OCI-LY3 (cell line): Measurements from ENCODE around the gene ZNF768.

ENCODE experiments used
- H2AFZ ChIP-seq: fragments of 200-600, 300-600 bp; shearing (Covaris generic); 2 replicates; pipeline ENCODE4 v1.6.0; 2014; ENCODE audit warnings: antibody characterized with exemption, low read depth, low read length
- H3K27ac ChIP-seq: fragments of 200-600, 300-600 bp; sonication (generic); 2 replicates; pipeline ENCODE4 v1.5.1; 2014; ENCODE audit warnings: mild to moderate bottlenecking, low read length, moderate library complexity, mixed read lengths
- H3K27me3 ChIP-seq: fragments of 200-600, 300-600 bp; sonication (generic); 2 replicates; pipeline ENCODE4 v1.6.1; 2014; ENCODE audit warnings: low read depth, low read length, mixed read lengths
- H3K36me3 ChIP-seq: fragments of 200-600, 300-600 bp; sonication (generic); replicated peaks from 2 replicates; pipeline ENCODE3; 2014; ENCODE audit warnings: low read depth, low read length, mixed read lengths
- H3K4me1 ChIP-seq: fragments of 300-600, 200-600 bp; sonication (generic); 2 replicates; pipeline ENCODE4 v1.6.1; 2014; ENCODE audit warnings: low read length, mixed read lengths
- H3K4me2 ChIP-seq: fragments of 200-600, 300-600 bp; sonication (generic); 2 replicates; pipeline ENCODE4 v1.6.1; 2014; ENCODE audit warnings: low read length, mixed read lengths
- H3K4me3 ChIP-seq: fragments of 300-600, 200-600 bp; sonication (generic); 2 replicates; pipeline ENCODE4 v1.5.1; 2014; ENCODE audit warnings: antibody characterized with exemption, mild to moderate bottlenecking, low read length, moderate library complexity
- H3K79me2 ChIP-seq: fragments of 300-600, 200-600 bp; shearing (Covaris generic); 2 replicates; pipeline ENCODE4 v1.6.1; 2014; ENCODE audit warnings: mild to moderate bottlenecking, low read length, mixed read lengths
- H3K9ac ChIP-seq: fragments of 300-600, 200-600 bp; shearing (Covaris generic); 2 replicates; pipeline ENCODE4 v1.6.0; 2014; ENCODE audit warnings: mild to moderate bottlenecking, low read length, moderate library complexity
- H3K9me3 ChIP-seq: fragments of 200-600, 300-600 bp; shearing (Covaris generic); 2 replicates; pipeline ENCODE4 v1.6.1; 2014; ENCODE audit warnings: low read length, mixed read lengths; ENCODE audit not compliant: insufficient read depth
- H4K20me1 ChIP-seq: fragments of 200-600, 300-600 bp; sonication (generic); 2 replicates; pipeline ENCODE4 v1.6.1; 2016; ENCODE audit warnings: low read length, mixed read lengths; ENCODE audit not compliant: insufficient read depth
- EZH2phosphoT487 ChIP-seq: fragments of 200-600 bp; shearing (Covaris generic); IDR thresholded peaks from 2 replicates; pipeline ENCODE4 v1.6.1; 2018; ENCODE audit warnings: antibody characterized with exemption, mixed run types, low read depth
- TF ChIP-seq, protein P1 (sequence below): fragments of 200-600, 300-600 bp; sonication (generic); IDR thresholded peaks from 2 replicates; pipeline ENCODE4 v1.5.1; 2014; ENCODE audit warnings: antibody characterized with exemption, low read length, low read depth

ZNF768 gene

DNA sequence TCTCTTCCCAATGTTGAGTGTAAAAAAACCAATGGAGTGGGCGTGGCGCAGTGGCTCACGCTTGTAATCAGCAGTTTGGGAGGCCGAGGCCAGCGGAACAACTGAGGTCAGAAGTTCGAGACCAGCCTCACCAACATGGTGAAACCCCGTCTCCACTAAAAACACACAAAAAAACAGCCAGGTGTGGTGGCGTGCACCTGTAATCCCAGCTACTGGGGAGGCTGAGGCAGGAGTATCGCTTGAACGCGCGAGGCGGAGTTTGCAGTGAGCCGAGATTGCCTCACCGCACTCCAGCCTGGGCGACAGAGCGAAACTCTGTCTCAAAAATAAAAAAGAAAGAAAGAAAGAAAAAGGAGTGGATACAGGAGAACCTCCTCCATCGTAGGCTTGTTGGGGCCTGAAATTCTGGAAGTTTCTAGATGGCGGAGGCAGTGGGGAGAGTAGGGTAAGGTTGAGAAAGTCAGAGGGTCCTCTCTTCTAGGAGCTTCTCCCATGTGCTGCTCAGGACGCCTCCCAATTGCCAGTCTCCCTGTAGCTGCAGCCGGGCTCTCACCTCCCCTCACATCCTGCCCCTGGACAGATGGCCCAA lies 32.5 kb upstream of the ZNF768 start:
- Histone ChIP-seq H3K27me3 (no peaks in the 10 kb centered on the region), H3K4me3 (peak overlapping the region; percentile 86), H3K27ac (peak overlapping the region; percentile 58), H3K79me2 (peaks cover 18% of the 10 kb centered on the region), H3K9me3 (no peaks in the 10 kb centered on the region), H3K4me2 (peak overlapping the region; percentile 73), H2AFZ (peak overlapping the region; percentile 34; the same call in 1 of the 2 replicates), H4K20me1 (no peaks in the 10 kb centered on the region), H3K36me3 (peaks cover 9% of the 10 kb centered on the region), H3K4me1 (peaks cover 20% of the 10 kb centered on the region), H3K9ac (peak overlapping the region; percentile 54)
- TF ChIP-seq, protein P1, sequence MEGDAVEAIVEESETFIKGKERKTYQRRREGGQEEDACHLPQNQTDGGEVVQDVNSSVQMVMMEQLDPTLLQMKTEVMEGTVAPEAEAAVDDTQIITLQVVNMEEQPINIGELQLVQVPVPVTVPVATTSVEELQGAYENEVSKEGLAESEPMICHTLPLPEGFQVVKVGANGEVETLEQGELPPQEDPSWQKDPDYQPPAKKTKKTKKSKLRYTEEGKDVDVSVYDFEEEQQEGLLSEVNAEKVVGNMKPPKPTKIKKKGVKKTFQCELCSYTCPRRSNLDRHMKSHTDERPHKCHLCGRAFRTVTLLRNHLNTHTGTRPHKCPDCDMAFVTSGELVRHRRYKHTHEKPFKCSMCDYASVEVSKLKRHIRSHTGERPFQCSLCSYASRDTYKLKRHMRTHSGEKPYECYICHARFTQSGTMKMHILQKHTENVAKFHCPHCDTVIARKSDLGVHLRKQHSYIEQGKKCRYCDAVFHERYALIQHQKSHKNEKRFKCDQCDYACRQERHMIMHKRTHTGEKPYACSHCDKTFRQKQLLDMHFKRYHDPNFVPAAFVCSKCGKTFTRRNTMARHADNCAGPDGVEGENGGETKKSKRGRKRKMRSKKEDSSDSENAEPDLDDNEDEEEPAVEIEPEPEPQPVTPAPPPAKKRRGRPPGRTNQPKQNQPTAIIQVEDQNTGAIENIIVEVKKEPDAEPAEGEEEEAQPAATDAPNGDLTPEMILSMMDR, result no peak
- no peak for TF ChIP-seq EZH2phosphoT487

DNA sequence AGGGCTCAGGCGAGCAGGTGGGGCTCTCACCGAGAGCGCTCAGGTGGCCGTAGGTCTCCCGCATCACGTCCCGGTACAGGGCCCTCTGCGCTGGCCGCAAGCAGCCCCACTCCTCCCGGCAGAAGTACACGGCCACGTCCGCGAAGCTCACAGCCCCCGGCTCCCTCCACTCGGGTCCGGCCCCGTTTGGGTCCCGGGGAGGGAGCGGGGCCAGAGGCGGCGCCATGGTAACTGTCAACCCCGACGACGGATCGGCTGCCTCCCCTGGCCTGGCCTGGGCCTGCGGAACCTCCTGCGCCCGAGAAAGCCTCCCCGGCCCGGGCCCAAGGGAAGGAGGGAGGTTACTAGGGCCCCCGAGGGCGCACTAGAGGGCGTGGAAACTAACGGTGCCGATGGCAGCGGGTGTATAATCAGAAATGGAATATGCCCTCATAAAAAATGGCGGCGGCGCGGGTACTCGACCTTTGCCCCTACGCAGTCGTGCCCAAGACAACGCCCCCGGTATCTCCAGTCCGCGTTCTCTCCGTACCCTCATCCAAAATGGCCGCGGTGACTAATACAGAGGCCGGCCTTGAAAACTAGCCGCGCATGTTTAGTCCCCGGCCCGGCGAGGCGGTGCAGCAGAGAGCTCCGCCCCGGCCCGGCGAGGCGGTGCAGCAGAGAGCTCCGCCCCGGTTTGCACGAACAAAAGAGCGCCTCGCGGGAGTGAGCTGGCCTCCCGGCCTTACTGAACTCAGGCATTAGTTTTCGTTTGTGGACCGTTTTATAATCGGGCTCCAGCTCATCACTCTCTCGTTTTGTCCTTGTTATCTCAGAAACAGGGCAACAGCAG lies 31.8 kb upstream of the ZNF768 start, which contains the start of gene ZNF764:
TSS of gene ZNF764 (minus strand) at position 418 of the 832 bp plus-strand sequence. CDS start at position 226, 192 bp downstream.
- H3K4me1 ChIP-seq, result peaks cover 20% of the 10 kb centered on the region
- peak within 1 kb of the TSS; percentile 76 for H3K27ac ChIP-seq
- peak within 1 kb of the TSS; percentile 80 for H3K9ac ChIP-seq
- H3K79me2 ChIP-seq, result peaks cover 18% of the 10 kb centered on the region
- H3K27me3 ChIP-seq, result no peaks in the 10 kb centered on the region
- peak within 1 kb of the TSS; percentile 99 for H3K4me2 ChIP-seq
- TF ChIP-seq EZH2phosphoT487, result no peak
- TF ChIP-seq, protein P1, result peak; percentile 15; the same call in 1 of the 2 replicates
- peak within 1 kb of the TSS; percentile 54; the same call in 1 of the 2 replicates for H2AFZ ChIP-seq
- no peaks in the 10 kb centered on the region for H4K20me1 ChIP-seq
- H3K9me3 ChIP-seq, result no peaks in the 10 kb centered on the region
- H3K4me3 ChIP-seq, result peak within 1 kb of the TSS; percentile 86
- peaks cover 11% of the 10 kb centered on the region for H3K36me3 ChIP-seq

DNA sequence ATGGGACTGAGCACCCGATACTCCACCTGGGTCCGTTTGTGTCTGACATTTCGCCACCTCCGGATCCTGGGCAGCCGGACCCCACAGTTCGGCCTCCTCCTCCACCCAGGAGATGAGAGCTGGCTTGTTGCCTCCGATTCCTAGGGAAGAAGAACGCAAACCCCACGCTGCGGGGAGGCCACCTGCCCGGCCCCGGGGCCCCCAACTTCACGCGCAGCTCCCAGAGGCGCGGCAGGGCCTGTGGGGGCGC lies 31.3 kb upstream of the ZNF768 start:
- Histone ChIP-seq H3K9ac (peak overlapping the region; percentile 80), H3K36me3 (peaks cover 15% of the 10 kb centered on the region), H3K9me3 (no peaks in the 10 kb centered on the region), H3K4me2 (peak overlapping the region; percentile 99), H3K4me1 (peaks cover 20% of the 10 kb centered on the region), H3K4me3 (peak overlapping the region; percentile 86), H2AFZ (peak overlapping the region; percentile 54; the same call in 1 of the 2 replicates), H3K27ac (peak overlapping the region; percentile 76), H3K79me2 (peaks cover 18% of the 10 kb centered on the region), H4K20me1 (no peaks in the 10 kb centered on the region), H3K27me3 (no peaks in the 10 kb centered on the region)
- TF ChIP-seq, protein P1, result no peak
- no peak for TF ChIP-seq EZH2phosphoT487

DNA sequence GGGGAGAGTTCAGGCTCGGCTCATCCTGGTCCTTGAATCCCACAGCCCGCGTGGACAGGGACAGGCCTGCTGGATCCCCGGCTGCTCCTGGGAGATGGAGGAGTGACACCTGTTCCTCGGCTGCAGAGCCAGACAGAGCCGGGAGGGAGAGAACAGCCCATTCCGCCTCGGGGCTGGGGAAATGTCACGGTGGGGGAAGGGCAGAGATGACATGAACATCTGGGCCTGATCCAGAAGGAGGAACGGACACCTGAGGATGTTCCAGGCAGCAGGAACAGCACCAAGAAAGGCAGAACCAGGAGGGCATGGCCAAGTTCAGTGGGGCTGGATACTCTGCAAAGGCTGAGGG lies 29.7 kb upstream of the ZNF768 start:
- Histone ChIP-seq H3K4me1 (peaks cover 17% of the 10 kb centered on the region), H3K9ac (no peak overlapping the region), H3K79me2 (peaks cover 18% of the 10 kb centered on the region), H2AFZ (no peak overlapping the region), H3K27me3 (no peaks in the 10 kb centered on the region), H3K36me3 (peaks cover 18% of the 10 kb centered on the region), H4K20me1 (no peaks in the 10 kb centered on the region), H3K9me3 (no peaks in the 10 kb centered on the region), H3K4me2 (no peak overlapping the region), H3K4me3 (no peak overlapping the region), H3K27ac (no peak overlapping the region)
- no peak for TF ChIP-seq EZH2phosphoT487
- TF ChIP-seq, protein P1, result no peak
